ENCODE results near the gene TSBP1.

DNA sequence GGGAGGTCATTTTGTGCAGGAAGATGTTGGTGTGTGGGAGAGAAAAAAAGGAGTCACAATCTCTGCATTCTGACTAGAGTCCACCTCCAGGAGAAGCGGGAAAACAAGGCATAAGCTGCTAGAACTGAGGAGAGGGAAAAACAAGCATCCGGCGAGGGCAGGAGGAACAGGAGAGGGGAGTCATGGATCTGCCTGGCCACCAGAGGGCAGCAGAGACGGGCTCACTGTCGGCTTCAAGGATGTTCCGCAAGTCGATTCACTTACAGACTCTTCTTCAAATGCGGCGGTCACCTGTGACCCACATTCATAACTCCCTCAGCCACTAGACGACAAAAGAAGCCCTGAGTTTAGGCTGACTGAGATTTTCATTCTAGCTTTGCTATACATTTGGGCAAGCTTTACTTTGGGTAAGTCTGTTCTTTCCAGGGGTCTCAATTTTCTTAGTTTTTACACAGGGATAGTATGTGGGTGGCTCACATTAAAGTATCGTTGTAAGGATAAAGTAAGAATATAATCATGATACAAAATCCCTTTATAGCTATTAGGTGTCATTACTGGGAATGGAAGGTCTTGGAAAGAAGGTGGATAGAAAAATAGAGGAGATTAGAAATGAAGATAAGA lies 41.8 kb upstream of the TSBP1 start:
- TF ChIP-seq, protein P1, sequence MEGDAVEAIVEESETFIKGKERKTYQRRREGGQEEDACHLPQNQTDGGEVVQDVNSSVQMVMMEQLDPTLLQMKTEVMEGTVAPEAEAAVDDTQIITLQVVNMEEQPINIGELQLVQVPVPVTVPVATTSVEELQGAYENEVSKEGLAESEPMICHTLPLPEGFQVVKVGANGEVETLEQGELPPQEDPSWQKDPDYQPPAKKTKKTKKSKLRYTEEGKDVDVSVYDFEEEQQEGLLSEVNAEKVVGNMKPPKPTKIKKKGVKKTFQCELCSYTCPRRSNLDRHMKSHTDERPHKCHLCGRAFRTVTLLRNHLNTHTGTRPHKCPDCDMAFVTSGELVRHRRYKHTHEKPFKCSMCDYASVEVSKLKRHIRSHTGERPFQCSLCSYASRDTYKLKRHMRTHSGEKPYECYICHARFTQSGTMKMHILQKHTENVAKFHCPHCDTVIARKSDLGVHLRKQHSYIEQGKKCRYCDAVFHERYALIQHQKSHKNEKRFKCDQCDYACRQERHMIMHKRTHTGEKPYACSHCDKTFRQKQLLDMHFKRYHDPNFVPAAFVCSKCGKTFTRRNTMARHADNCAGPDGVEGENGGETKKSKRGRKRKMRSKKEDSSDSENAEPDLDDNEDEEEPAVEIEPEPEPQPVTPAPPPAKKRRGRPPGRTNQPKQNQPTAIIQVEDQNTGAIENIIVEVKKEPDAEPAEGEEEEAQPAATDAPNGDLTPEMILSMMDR (IDR thresholded peaks at IDR 0.05), result peak; percentile 89 to 95 (median 91)
- no peak for TF ChIP-seq POLR2A (IDR thresholded peaks at IDR 0.05)
